Measurements from ENCODE around the gene DDIAS.

- no peak for TF ChIP-seq CTCF (IDR thresholded peaks at IDR 0.05)
- TF ChIP-seq EZH2 (IDR thresholded peaks at IDR 0.05; ENCODE audit: borderline replicate concordance, insufficient read depth, low read depth, low read length, poor library complexity, severe bottlenecking) = no peak
These were observed 31.9 kb upstream of the DDIAS start for GRCh38 chr11:82869657-82870056.
